Measurements from ENCODE around the gene NRP1.

- TF ChIP-seq CTCF (IDR thresholded peaks at IDR 0.05): no peak
- TF ChIP-seq PBX3 (IDR thresholded peaks at IDR 0.05): no peak
- no peak for TF ChIP-seq YY1 (IDR thresholded peaks at IDR 0.05; ENCODE audit: low read depth)
- TF ChIP-seq FOXJ3 (CRISPR knock-in tag; IDR thresholded peaks at IDR 0.05): no peak
- TF ChIP-seq NRF1 (IDR thresholded peaks at IDR 0.05; ENCODE audit: low read depth, low read length): no peak
- no peak for TF ChIP-seq SIN3A (IDR thresholded peaks at IDR 0.05; ENCODE audit: borderline replicate concordance, low read depth, low read length)
Observed at GRCh38 chr10:33345236-33345635, 10.8 kb upstream of the NRP1 start.

Data from SK-N-SH (cell line).